Measurements from ENCODE around the gene LRP1-AS. TPM values are rescaled to one million over a fixed set of nuclear protein-coding genes. Genes with fewer than 3 reads are reported as not detected.

LRP1-AS gene
- total RNA-seq, 1 experiment from 2014 or later: not detected

- H2AFZ ChIP-seq (ENCODE audit: low read depth, low read length, poor library complexity, severe bottlenecking): no peak overlapping the region
- intact Hi-C loops (cut with micrococcal nuclease): loop anchor here (1.0 to 2.0 kb wide), 3 partner anchors 58 to 174 kb away; no protein-coding TSS in a partner anchor
- H3K9me3 ChIP-seq (ENCODE audit: control insufficient read depth in 1 of 2, insufficient read depth in 1 of 2, low read depth in 1 of 2, low read length in 2 of 2): no peaks in the 10 kb centered on the region
- 0 out of 2 replicates have a peak overlapping the region, but pooled peaks have one; percentile 3 for H3K4me2 ChIP-seq (ENCODE audit: low read length)
- no peak overlapping the region for H3K4me3 ChIP-seq (replicated peaks in 1 of 2; ENCODE audit: low read depth in 1 of 2, low read length in 2 of 2)
- no peaks in the 10 kb centered on the region for H3K36me3 ChIP-seq (ENCODE audit: control insufficient read depth in 1 of 2, insufficient read depth in 2 of 2, low read length in 2 of 2)
- BruUV-seq (replicated peaks): no TSS peak
- H3K4me1 ChIP-seq (ENCODE audit: control insufficient read depth in 1 of 2, insufficient read depth in 2 of 2, low read length in 2 of 2): peaks cover 0 to 8% of the 10 kb centered on the region in 2 experiments; a peak in 3 of 4 replicates
- TF ChIP-seq EGR1 (IDR thresholded peaks at IDR 0.05; ENCODE audit: low read depth) (no peak), ZBTB33 (IDR thresholded peaks at IDR 0.05; ENCODE audit: extremely low read depth, insufficient replicate concordance, low read length) (no peak), CEBPB (IDR thresholded peaks at IDR 0.05; ENCODE audit: low read depth) (no peak), EZH2phosphoT487 (IDR thresholded peaks at IDR 0.05; ENCODE audit: borderline replicate concordance) (no peak), RAD21 (IDR thresholded peaks at IDR 0.05; ENCODE audit: low read depth) (peak; percentile 93), SP1 (IDR thresholded peaks at IDR 0.05; ENCODE audit: low read depth) (no peak)
- TF ChIP-seq, protein P1, sequence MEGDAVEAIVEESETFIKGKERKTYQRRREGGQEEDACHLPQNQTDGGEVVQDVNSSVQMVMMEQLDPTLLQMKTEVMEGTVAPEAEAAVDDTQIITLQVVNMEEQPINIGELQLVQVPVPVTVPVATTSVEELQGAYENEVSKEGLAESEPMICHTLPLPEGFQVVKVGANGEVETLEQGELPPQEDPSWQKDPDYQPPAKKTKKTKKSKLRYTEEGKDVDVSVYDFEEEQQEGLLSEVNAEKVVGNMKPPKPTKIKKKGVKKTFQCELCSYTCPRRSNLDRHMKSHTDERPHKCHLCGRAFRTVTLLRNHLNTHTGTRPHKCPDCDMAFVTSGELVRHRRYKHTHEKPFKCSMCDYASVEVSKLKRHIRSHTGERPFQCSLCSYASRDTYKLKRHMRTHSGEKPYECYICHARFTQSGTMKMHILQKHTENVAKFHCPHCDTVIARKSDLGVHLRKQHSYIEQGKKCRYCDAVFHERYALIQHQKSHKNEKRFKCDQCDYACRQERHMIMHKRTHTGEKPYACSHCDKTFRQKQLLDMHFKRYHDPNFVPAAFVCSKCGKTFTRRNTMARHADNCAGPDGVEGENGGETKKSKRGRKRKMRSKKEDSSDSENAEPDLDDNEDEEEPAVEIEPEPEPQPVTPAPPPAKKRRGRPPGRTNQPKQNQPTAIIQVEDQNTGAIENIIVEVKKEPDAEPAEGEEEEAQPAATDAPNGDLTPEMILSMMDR (IDR thresholded peaks at IDR 0.05 in 2 of 3, conservative IDR thresholded peaks at IDR 0.05 in 1 of 3; ENCODE audit: borderline replicate concordance in 1 of 3, insufficient read depth in 1 of 3, low read depth in 2 of 3, low read length in 2 of 3): peak; percentile 91 to 93 (median 93)
- no peaks in the 10 kb centered on the region for H3K9me2 ChIP-seq (ENCODE audit: insufficient read depth)
- ChIA-PET RAD21 (ENCODE audit: low non-redundant PET in 1 of 2, low total read pairs in 2 of 2, uncharacterized antibody in 2 of 2, unreplicated experiment in 2 of 2) (interaction anchor here (1.0 to 1.6 kb wide), 4 partner anchors 71 to 114 kb away, joined by 4 to 5 read pairs (median 4); no protein-coding TSS in a partner anchor), CTCF (interaction anchor here (0.6 to 2.7 kb wide), 11 partner anchors 9 to 143 kb away, joined by 3 to 25 read pairs (median 5); partner anchors contain the start of gene LRP1), POLR2A (interaction anchor here (0.6 to 1.2 kb wide), 4 partner anchors 17 to 94 kb away, joined by 3 to 4 read pairs (median 4); partner anchors contain the start of genes LRP1, NAB2 and STAT6)
- H3K9ac ChIP-seq (ENCODE audit: low read length): no peak overlapping the region
- H4K20me1 ChIP-seq (ENCODE audit: insufficient read depth): no peaks in the 10 kb centered on the region
- no peaks in the 10 kb centered on the region for H3K79me2 ChIP-seq (ENCODE audit: insufficient read depth, low read length)
- H3K27me3 ChIP-seq (ENCODE audit: insufficient read depth, low read length): no peaks in the 10 kb centered on the region
- ATAC-seq: peak; percentile 99
- H3K27ac ChIP-seq (ENCODE audit: low read depth, low read length): no peak overlapping the region
- peak; percentile 31 for DNase-seq (ENCODE audit: low read depth, low spot score)
Observed at GRCh38 chr12:57182918-57183575, 35.6 kb upstream of the LRP1-AS start.

Data from HCT116 (cell line).